Tongue (tissue), 1 donor: ENCODE measurements around the gene KIAA1958. TPM values are rescaled to one million over a fixed set of nuclear protein-coding genes. Genes with fewer than 3 reads are reported as not detected.

ENCODE experiments used
- total RNA-seq: library from RNA; depleted of rRNA; stranded (reverse); fragments of >200 nt; gene quantifications from one replicate; pipeline ENCODE4 v1.2.3, GENCODE V29; 2014

KIAA1958 gene
- total RNA-seq, 1 donor from 2014 or later = 5.8 TPM

Other genes with a start within 250 kb of the KIAA1958 start
- gene PTBP3, start 153.2 kb upstream of the KIAA1958 start, total RNA-seq = 32.1 TPM
- 142 TPM for gene HSDL2, start 106.7 kb upstream of the KIAA1958 start, total RNA-seq
- gene INIP, start 231.3 kb downstream of the KIAA1958 start, total RNA-seq = 20.5 TPM